WTC11 (cell line): ENCODE measurements around the gene INPP5K. TPM values are rescaled to one million over a fixed set of nuclear protein-coding genes. Genes with fewer than 3 reads are reported as not detected.

Experiments used
- ATAC-seq: fragments of 200-7000 bp; cut with Tn5 transposase; 2 replicates; pipeline ENCODE4 v1.10.0; 2021; ENCODE audit warnings: mild to moderate bottlenecking, moderate library complexity
- CTCF ChIA-PET: fragments of 300-600 bp; sonication (Branson Sonifier 250); formaldehyde crosslinking; loops from one replicate; lab custom pipeline; 2021; ENCODE audit warnings: antibody characterized with exemption; lab: Charles Lee
- POLR2A ChIA-PET: fragments of 350-600 bp; sonication (Branson Sonifier 250); formaldehyde crosslinking; loops from one replicate; lab custom pipeline; 2021; ENCODE audit warnings: antibody characterized with exemption; lab: Charles Lee
- DNase-seq: peaks from one replicate; pipeline ENCODE4 v3.0.0; 2021; ENCODE audit warnings: low spot score
- H3K27ac Mint-ChIP-seq: 2 replicates; pipeline ENCODE4 v1.8.0; 2021; ENCODE audit warnings: mixed read lengths
- H3K27me3 Mint-ChIP-seq: 2 replicates; pipeline ENCODE4 v1.8.0; 2021; ENCODE audit warnings: low read depth, mild to moderate bottlenecking, moderate library complexity, mixed read lengths
- H3K36me3 Mint-ChIP-seq: 2 replicates; pipeline ENCODE4 v1.8.0; 2021; ENCODE audit warnings: mixed read lengths
- H3K4me1 Mint-ChIP-seq: 2 replicates; pipeline ENCODE4 v1.8.0; 2022; ENCODE audit warnings: mixed read lengths
- H3K4me3 Mint-ChIP-seq: 2 replicates; pipeline ENCODE4 v1.8.0; 2021; ENCODE audit warnings: mild to moderate bottlenecking, moderate library complexity, mixed read lengths
- H3K9me3 Mint-ChIP-seq: 2 replicates; pipeline ENCODE4 v1.8.0; 2021; ENCODE audit warnings: mixed read lengths
- CREB1 ChIP-seq: sonication (generic); formaldehyde crosslinking; IDR thresholded peaks from 2 replicates; pipeline ENCODE4 v1.8.0; 2023; ENCODE audit warnings: mild to moderate bottlenecking, missing genetic modification reagents
- EMX1 ChIP-seq: fragments of 250-450 bp; sonication (Bioruptor Pico); IDR thresholded peaks from 2 replicates; pipeline ENCODE4 v1.8.0; 2021; ENCODE audit warnings: mild to moderate bottlenecking
- ESRRA ChIP-seq: sonication (generic); formaldehyde crosslinking; IDR thresholded peaks from 2 replicates; pipeline ENCODE4 v1.8.1; 2022; ENCODE audit warnings: mild to moderate bottlenecking, missing genetic modification reagents, borderline replicate concordance
- ETV6 ChIP-seq: sonication (generic); formaldehyde crosslinking; IDR thresholded peaks from 2 replicates; pipeline ENCODE4 v1.8.1; 2022; ENCODE audit warnings: mild to moderate bottlenecking, missing genetic modification reagents
- FOXP4 ChIP-seq: sonication (generic); formaldehyde crosslinking; IDR thresholded peaks from 2 replicates; pipeline ENCODE4 v1.8.0; 2022; ENCODE audit warnings: mild to moderate bottlenecking, missing genetic modification reagents
- GABPB1 ChIP-seq: sonication (generic); formaldehyde crosslinking; IDR thresholded peaks from 2 replicates; pipeline ENCODE4 v1.8.1; 2023; ENCODE audit warnings: mild to moderate bottlenecking, missing genetic modification reagents
- MYBL2 ChIP-seq: sonication (generic); formaldehyde crosslinking; IDR thresholded peaks from 2 replicates; pipeline ENCODE4 v1.8.1; 2023; ENCODE audit warnings: mild to moderate bottlenecking, moderate library complexity, missing genetic modification reagents
- NFE2L1 ChIP-seq: sonication (generic); formaldehyde crosslinking; IDR thresholded peaks from 2 replicates; pipeline ENCODE4 v1.8.1; 2023; ENCODE audit warnings: missing genetic modification reagents
- NFYB ChIP-seq: sonication (generic); formaldehyde crosslinking; conservative IDR thresholded peaks from 2 replicates; pipeline ENCODE4 v1.8.0; 2022; ENCODE audit warnings: low read depth, missing genetic modification reagents
- NR2C2 ChIP-seq: sonication (generic); formaldehyde crosslinking; IDR thresholded peaks from 2 replicates; pipeline ENCODE4 v1.8.0; 2022; ENCODE audit warnings: mild to moderate bottlenecking, missing genetic modification reagents
- TEAD1 ChIP-seq: sonication (generic); formaldehyde crosslinking; IDR thresholded peaks from 2 replicates; pipeline ENCODE4 v1.8.0; 2022; ENCODE audit warnings: mild to moderate bottlenecking, missing genetic modification reagents
- ZNF121 ChIP-seq: sonication (generic); formaldehyde crosslinking; IDR thresholded peaks from 2 replicates; pipeline ENCODE4 v1.8.0; 2023; ENCODE audit warnings: missing genetic modification reagents
- total RNA-seq: library from RNA; stranded (reverse); gene quantifications from 3 replicates; pipeline ENCODE4 v1.2.3, GENCODE V29; 2021
- TF ChIP-seq, protein P1 (sequence below): fragments of 250-450 bp; sonication (Bioruptor Pico); IDR thresholded peaks from 2 replicates; pipeline ENCODE4 v1.8.0; 2021; ENCODE audit warnings: mild to moderate bottlenecking
- TF ChIP-seq, protein P2 (sequence below): sonication (generic); formaldehyde crosslinking; IDR thresholded peaks from 2 replicates; pipeline ENCODE4 v1.8.0; 2023; ENCODE audit warnings: missing genetic modification reagents, mild to moderate bottlenecking, borderline replicate concordance
- TF ChIP-seq, protein P3 (sequence below): fragments of 250-450 bp; sonication (Bioruptor Pico); IDR thresholded peaks from 2 replicates; pipeline ENCODE4 v1.9.0; 2021; ENCODE audit warnings: mild to moderate bottlenecking, borderline replicate concordance

INPP5K gene
- total RNA-seq, 1 experiment from 2014 or later: 26.8 TPM

DNA sequence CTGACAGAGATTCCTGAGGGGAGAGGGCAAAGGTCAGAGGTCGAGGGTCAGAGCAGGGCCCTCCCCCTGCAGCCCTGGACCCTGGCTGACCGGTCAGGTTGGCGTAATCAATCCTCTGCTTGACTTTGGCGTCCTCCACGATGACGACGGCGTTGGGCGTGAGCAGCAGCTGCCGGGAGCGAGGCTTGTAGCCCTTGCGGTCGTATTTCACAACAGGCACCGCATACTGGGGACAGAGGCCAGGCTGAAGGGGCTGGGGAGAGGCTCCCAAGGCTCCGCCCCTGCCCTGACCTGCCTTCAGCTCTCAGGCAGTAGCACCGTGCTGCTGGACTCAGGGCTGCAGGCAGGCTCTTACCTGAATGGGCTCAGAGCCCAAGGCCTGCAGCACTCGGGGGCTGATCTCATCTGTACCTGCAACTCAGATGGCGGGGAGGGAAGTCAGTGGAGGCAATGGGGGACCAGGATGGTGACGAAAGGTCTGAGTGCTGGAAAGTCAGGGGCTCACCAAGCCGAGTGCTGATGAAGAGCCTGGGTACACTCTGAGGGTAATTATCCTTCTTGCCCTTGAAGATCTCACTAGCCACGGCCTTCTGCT is 48.4 kb downstream of the INPP5K start:
- CTCF ChIA-PET: interaction anchor here (0.5 to 1.8 kb wide), 3 partner anchors 17 to 66 kb away, joined by 3 to 6 read pairs (median 4); no protein-coding TSS in a partner anchor
- H3K27me3 Mint-ChIP-seq: no peaks in the 10 kb centered on the region
- H3K36me3 Mint-ChIP-seq: peaks cover 30% of the 10 kb centered on the region
- DNase-seq (peak; percentile 34), ATAC-seq (peak; percentile 38)
- no peak for TF ChIP-seq NFYB (CRISPR knock-in tag)
- no peak for TF ChIP-seq NFE2L1 (CRISPR knock-in tag)
- TF ChIP-seq FOXP4: no peak
- no peak for TF ChIP-seq ZNF121 (CRISPR knock-in tag)
- TF ChIP-seq NR2C2 (CRISPR knock-in tag): peak; percentile 62
- TF ChIP-seq, protein P1, sequence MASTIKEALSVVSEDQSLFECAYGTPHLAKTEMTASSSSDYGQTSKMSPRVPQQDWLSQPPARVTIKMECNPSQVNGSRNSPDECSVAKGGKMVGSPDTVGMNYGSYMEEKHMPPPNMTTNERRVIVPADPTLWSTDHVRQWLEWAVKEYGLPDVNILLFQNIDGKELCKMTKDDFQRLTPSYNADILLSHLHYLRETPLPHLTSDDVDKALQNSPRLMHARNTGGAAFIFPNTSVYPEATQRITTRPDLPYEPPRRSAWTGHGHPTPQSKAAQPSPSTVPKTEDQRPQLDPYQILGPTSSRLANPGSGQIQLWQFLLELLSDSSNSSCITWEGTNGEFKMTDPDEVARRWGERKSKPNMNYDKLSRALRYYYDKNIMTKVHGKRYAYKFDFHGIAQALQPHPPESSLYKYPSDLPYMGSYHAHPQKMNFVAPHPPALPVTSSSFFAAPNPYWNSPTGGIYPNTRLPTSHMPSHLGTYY: no peak
- TF ChIP-seq, protein P2, sequence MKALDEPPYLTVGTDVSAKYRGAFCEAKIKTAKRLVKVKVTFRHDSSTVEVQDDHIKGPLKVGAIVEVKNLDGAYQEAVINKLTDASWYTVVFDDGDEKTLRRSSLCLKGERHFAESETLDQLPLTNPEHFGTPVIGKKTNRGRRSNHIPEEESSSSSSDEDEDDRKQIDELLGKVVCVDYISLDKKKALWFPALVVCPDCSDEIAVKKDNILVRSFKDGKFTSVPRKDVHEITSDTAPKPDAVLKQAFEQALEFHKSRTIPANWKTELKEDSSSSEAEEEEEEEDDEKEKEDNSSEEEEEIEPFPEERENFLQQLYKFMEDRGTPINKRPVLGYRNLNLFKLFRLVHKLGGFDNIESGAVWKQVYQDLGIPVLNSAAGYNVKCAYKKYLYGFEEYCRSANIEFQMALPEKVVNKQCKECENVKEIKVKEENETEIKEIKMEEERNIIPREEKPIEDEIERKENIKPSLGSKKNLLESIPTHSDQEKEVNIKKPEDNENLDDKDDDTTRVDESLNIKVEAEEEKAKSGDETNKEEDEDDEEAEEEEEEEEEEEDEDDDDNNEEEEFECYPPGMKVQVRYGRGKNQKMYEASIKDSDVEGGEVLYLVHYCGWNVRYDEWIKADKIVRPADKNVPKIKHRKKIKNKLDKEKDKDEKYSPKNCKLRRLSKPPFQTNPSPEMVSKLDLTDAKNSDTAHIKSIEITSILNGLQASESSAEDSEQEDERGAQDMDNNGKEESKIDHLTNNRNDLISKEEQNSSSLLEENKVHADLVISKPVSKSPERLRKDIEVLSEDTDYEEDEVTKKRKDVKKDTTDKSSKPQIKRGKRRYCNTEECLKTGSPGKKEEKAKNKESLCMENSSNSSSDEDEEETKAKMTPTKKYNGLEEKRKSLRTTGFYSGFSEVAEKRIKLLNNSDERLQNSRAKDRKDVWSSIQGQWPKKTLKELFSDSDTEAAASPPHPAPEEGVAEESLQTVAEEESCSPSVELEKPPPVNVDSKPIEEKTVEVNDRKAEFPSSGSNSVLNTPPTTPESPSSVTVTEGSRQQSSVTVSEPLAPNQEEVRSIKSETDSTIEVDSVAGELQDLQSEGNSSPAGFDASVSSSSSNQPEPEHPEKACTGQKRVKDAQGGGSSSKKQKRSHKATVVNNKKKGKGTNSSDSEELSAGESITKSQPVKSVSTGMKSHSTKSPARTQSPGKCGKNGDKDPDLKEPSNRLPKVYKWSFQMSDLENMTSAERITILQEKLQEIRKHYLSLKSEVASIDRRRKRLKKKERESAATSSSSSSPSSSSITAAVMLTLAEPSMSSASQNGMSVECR (CRISPR knock-in tag): no peak
- TF ChIP-seq, protein P3, sequence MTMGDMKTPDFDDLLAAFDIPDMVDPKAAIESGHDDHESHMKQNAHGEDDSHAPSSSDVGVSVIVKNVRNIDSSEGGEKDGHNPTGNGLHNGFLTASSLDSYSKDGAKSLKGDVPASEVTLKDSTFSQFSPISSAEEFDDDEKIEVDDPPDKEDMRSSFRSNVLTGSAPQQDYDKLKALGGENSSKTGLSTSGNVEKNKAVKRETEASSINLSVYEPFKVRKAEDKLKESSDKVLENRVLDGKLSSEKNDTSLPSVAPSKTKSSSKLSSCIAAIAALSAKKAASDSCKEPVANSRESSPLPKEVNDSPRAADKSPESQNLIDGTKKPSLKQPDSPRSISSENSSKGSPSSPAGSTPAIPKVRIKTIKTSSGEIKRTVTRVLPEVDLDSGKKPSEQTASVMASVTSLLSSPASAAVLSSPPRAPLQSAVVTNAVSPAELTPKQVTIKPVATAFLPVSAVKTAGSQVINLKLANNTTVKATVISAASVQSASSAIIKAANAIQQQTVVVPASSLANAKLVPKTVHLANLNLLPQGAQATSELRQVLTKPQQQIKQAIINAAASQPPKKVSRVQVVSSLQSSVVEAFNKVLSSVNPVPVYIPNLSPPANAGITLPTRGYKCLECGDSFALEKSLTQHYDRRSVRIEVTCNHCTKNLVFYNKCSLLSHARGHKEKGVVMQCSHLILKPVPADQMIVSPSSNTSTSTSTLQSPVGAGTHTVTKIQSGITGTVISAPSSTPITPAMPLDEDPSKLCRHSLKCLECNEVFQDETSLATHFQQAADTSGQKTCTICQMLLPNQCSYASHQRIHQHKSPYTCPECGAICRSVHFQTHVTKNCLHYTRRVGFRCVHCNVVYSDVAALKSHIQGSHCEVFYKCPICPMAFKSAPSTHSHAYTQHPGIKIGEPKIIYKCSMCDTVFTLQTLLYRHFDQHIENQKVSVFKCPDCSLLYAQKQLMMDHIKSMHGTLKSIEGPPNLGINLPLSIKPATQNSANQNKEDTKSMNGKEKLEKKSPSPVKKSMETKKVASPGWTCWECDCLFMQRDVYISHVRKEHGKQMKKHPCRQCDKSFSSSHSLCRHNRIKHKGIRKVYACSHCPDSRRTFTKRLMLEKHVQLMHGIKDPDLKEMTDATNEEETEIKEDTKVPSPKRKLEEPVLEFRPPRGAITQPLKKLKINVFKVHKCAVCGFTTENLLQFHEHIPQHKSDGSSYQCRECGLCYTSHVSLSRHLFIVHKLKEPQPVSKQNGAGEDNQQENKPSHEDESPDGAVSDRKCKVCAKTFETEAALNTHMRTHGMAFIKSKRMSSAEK (CRISPR knock-in tag): no peak
- peak; percentile 47; the same call in 1 of the 2 replicates for TF ChIP-seq GABPB1
- no peak for TF ChIP-seq MYBL2 (CRISPR knock-in tag)
- H3K4me1 Mint-ChIP-seq: peaks cover 15% of the 10 kb centered on the region
- no peaks in the 10 kb centered on the region for H3K9me3 Mint-ChIP-seq
- H3K4me3 Mint-ChIP-seq: no peak overlapping the region
- H3K27ac Mint-ChIP-seq: peak overlapping the region; percentile 70; the same call in 1 of the 2 replicates
- POLR2A ChIA-PET: interaction anchor here (0.9 kb wide), 1 partner anchor 9 kb away, joined by 3 read pairs; no protein-coding TSS in a partner anchor

GRCh38 chr17:1467258-1467657 is 49.2 kb downstream of the INPP5K start:
- POLR2A ChIA-PET: no interaction called here
- no peaks in the 10 kb centered on the region for H3K9me3 Mint-ChIP-seq
- no peak for DNase-seq
- no peaks in the 10 kb centered on the region for H3K27me3 Mint-ChIP-seq
- ATAC-seq: no peak
- H3K4me3 Mint-ChIP-seq: no peak overlapping the region
- H3K27ac Mint-ChIP-seq: no peak overlapping the region
- peaks cover 35% of the 10 kb centered on the region for H3K36me3 Mint-ChIP-seq
- CTCF ChIA-PET: interaction anchor here (1.8 kb wide), 1 partner anchor 18 kb away, joined by 4 read pairs; no protein-coding TSS in a partner anchor
- H3K4me1 Mint-ChIP-seq: peaks cover 15% of the 10 kb centered on the region
- TF ChIP-seq FOXP4 (no peak), ESRRA (CRISPR knock-in tag) (no peak), NR2C2 (CRISPR knock-in tag) (no peak), ZNF121 (CRISPR knock-in tag) (no peak), ETV6 (CRISPR knock-in tag) (no peak), TEAD1 (CRISPR knock-in tag) (no peak), EMX1 (no peak), CREB1 (CRISPR knock-in tag) (no peak)
- TF ChIP-seq, protein P3 (CRISPR knock-in tag): no peak
